Measurements from ENCODE around the gene ME1.

The ME1 gene

DNA sequence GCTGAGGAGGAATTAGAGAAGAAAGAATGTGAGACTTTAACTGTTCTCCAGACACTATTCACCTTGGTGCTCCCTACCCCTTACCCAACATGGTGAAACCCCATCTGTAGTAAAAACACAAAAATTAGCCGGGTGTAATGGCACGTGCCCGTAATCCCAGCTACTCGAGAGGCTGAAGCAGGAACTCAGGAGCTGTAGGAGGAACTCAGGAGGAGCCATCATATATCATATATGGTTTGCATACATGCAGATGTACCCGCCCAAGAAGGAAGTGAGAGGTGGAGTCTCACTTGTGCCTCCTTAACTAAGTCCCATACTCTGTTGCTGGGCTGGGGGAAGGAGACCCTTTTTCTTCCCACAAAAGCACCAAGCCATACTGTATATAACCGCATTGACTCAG lies 35.5 kb upstream of the ME1 start:
- Histone ChIP-seq H3K9me3 (ENCODE audit: control insufficient read depth, insufficient read depth, low read depth, low read length) (no peaks in the 10 kb centered on the region), H3K4me1 (ENCODE audit: control insufficient read depth, insufficient read depth, low read length) (no peaks in the 10 kb centered on the region), H3K4me3 (ENCODE audit: low read depth, low read length) (no peak overlapping the region), H3K27ac (ENCODE audit: extremely low read depth, low read depth, low read length) (no peak overlapping the region), H3K36me3 (ENCODE audit: control insufficient read depth in 2 of 2, insufficient read depth in 1 of 2, low read length in 2 of 2) (no peaks in the 10 kb centered on the region)
- TF ChIP-seq ZNF211 (tag by site-specific recombination; IDR thresholded peaks at IDR 0.05; ENCODE audit: low read depth) (no peak), ZNF529 (tag by site-specific recombination; IDR thresholded peaks at IDR 0.05; ENCODE audit: insufficient replicate concordance) (no peak), ZNF426 (tag by site-specific recombination; IDR thresholded peaks at IDR 0.05) (no peak)
- TF ChIP-seq, protein P1, sequence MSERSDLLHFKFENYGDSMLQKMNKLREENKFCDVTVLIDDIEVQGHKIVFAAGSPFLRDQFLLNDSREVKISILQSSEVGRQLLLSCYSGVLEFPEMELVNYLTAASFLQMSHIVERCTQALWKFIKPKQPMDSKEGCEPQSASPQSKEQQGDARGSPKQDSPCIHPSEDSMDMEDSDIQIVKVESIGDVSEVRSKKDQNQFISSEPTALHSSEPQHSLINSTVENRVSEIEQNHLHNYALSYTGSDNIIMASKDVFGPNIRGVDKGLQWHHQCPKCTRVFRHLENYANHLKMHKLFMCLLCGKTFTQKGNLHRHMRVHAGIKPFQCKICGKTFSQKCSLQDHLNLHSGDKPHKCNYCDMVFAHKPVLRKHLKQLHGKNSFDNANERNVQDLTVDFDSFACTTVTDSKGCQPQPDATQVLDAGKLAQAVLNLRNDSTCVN (tag by site-specific recombination; optimal IDR thresholded peaks at IDR 0.05) = no peak
- ChIA-PET POLR2A (no interaction called here), CTCF (interaction anchor here (0.8 to 1.2 kb wide), 2 partner anchors 13 to 48 kb away, joined by 3 to 4 read pairs; no protein-coding TSS in a partner anchor)

DNA sequence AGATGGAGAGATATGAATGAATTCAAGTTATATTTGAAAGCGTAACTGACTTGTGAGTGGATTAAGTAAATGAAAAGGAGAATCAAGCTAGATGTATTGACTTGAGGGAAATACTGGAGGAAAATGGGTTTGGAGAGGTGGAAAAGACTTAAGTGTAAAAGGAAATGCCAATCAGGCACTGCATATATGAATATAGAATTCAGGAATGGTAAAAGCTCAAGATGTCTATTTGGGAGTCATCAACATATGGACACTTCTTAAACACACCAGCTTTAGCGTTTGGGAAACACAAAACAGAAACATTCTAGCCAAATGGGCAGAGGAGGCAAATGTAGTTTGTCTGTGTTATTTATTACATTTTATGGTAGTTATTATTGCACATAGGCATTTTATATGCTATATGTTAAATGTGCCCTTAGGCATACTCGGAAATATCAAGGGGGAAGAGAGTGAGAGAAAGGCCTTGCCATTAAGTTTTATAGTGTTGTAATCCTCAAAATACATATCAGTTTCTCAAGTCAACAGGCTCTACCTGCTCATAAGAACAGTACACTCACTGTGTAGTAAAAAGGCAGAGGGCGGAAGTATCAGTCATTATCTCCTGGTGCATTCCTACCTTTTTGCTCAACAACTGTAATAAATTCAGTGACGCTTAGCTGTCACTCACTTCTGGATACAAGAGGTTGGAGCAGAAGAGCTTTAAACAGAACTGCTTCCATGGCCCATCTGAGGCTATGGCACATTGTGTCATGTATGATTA lies 33.7 kb upstream of the ME1 start:
- H3K9me3 ChIP-seq (ENCODE audit: control insufficient read depth, insufficient read depth, low read depth, low read length) = no peaks in the 10 kb centered on the region
- ChIA-PET POLR2A (no interaction called here), CTCF (interaction anchor here (0.6 kb wide), 1 partner anchor 504 kb away, joined by 4 read pairs; no protein-coding TSS in a partner anchor)
- H3K4me1 ChIP-seq (ENCODE audit: control insufficient read depth, insufficient read depth, low read length) = no peaks in the 10 kb centered on the region
- H3K27ac ChIP-seq (ENCODE audit: extremely low read depth, low read depth, low read length) = no peak overlapping the region
- no peak overlapping the region for H3K4me3 ChIP-seq (ENCODE audit: low read depth, low read length)
- no peaks in the 10 kb centered on the region for H3K36me3 ChIP-seq (ENCODE audit: control insufficient read depth in 2 of 2, insufficient read depth in 1 of 2, low read length in 2 of 2)
- TF ChIP-seq, protein P2, sequence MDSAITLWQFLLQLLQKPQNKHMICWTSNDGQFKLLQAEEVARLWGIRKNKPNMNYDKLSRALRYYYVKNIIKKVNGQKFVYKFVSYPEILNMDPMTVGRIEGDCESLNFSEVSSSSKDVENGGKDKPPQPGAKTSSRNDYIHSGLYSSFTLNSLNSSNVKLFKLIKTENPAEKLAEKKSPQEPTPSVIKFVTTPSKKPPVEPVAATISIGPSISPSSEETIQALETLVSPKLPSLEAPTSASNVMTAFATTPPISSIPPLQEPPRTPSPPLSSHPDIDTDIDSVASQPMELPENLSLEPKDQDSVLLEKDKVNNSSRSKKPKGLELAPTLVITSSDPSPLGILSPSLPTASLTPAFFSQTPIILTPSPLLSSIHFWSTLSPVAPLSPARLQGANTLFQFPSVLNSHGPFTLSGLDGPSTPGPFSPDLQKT (IDR thresholded peaks at IDR 0.05; ENCODE audit: borderline replicate concordance, low read depth, low read length) = no peak
- TF ChIP-seq ZNF600 (tag by site-specific recombination; IDR thresholded peaks at IDR 0.05) = no peak
- no peak for TF ChIP-seq ZNF169 (tag by site-specific recombination; IDR thresholded peaks at IDR 0.05)
- no peak for TF ChIP-seq ZBTB17 (tag by site-specific recombination; IDR thresholded peaks at IDR 0.05)
- 0 out of 2 replicates have a peak, but pooled peaks have one; percentile 10 for TF ChIP-seq PRDM1 (tag by site-specific recombination; IDR thresholded peaks at IDR 0.05)
- no peak for TF ChIP-seq ZNF391 (tag by site-specific recombination; IDR thresholded peaks at IDR 0.05; ENCODE audit: borderline replicate concordance, low read depth)
- 0 out of 2 replicates have a peak, but pooled peaks have one; percentile 43 for TF ChIP-seq BCL11A (tag by site-specific recombination; IDR thresholded peaks at IDR 0.05; ENCODE audit: low read depth)
- TF ChIP-seq ZNF121 (tag by site-specific recombination; IDR thresholded peaks at IDR 0.05) = no peak
- no peak for TF ChIP-seq ZNF341 (tag by site-specific recombination; IDR thresholded peaks at IDR 0.05; ENCODE audit: low read depth)
- TF ChIP-seq ZNF350 (tag by site-specific recombination; IDR thresholded peaks at IDR 0.05) = no peak
- no peak for TF ChIP-seq ZNF292 (tag by site-specific recombination; IDR thresholded peaks at IDR 0.05; ENCODE audit: borderline replicate concordance, low read depth)
- TF ChIP-seq, protein P3, sequence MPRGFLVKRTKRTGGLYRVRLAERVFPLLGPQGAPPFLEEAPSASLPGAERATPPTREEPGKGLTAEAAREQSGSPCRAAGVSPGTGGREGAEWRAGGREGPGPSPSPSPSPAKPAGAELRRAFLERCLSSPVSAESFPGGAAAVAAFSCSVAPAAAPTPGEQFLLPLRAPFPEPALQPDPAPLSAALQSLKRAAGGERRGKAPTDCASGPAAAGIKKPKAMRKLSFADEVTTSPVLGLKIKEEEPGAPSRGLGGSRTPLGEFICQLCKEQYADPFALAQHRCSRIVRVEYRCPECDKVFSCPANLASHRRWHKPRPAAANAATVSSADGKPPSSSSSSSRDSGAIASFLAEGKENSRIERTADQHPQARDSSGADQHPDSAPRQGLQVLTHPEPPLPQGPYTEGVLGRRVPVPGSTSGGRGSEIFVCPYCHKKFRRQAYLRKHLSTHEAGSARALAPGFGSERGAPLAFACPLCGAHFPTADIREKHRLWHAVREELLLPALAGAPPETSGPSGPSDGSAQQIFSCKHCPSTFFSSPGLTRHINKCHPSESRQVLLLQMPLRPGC (tag by site-specific recombination; IDR thresholded peaks at IDR 0.05) = no peak
- TF ChIP-seq ZNF138 (tag by site-specific recombination; IDR thresholded peaks at IDR 0.05; ENCODE audit: borderline replicate concordance) = no peak
- TF ChIP-seq, protein P4, sequence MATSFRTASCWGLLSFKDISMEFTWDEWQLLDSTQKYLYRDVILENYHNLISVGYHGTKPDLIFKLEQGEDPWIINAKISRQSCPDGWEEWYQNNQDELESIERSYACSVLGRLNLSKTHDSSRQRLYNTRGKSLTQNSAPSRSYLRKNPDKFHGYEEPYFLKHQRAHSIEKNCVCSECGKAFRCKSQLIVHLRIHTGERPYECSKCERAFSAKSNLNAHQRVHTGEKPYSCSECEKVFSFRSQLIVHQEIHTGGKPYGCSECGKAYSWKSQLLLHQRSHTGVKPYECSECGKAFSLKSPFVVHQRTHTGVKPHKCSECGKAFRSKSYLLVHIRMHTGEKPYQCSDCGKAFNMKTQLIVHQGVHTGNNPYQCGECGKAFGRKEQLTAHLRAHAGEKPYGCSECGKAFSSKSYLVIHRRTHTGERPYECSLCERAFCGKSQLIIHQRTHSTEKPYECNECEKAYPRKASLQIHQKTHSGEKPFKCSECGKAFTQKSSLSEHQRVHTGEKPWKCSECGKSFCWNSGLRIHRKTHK (tag by site-specific recombination; IDR thresholded peaks at IDR 0.05) = no peak
- TF ChIP-seq ZNF202 (tag by site-specific recombination; IDR thresholded peaks at IDR 0.05; ENCODE audit: borderline replicate concordance) = no peak
- TF ChIP-seq ZNF335 (tag by site-specific recombination; conservative IDR thresholded peaks at IDR 0.05) = no peak
- TF ChIP-seq ZNF529 (tag by site-specific recombination; IDR thresholded peaks at IDR 0.05; ENCODE audit: insufficient replicate concordance) = no peak
- no peak for TF ChIP-seq ZNF521 (tag by site-specific recombination; IDR thresholded peaks at IDR 0.05)
- TF ChIP-seq ZNF624 (tag by site-specific recombination; IDR thresholded peaks at IDR 0.05) = no peak
- TF ChIP-seq ZNF366 (tag by site-specific recombination; conservative IDR thresholded peaks at IDR 0.05) = no peak
- no peak for TF ChIP-seq ZNF221 (tag by site-specific recombination; IDR thresholded peaks at IDR 0.05; ENCODE audit: borderline replicate concordance)
- no peak for TF ChIP-seq ZNF654 (tag by site-specific recombination; IDR thresholded peaks at IDR 0.05; ENCODE audit: low read depth)
- TF ChIP-seq ZNF629 (tag by site-specific recombination; IDR thresholded peaks at IDR 0.05) = no peak
- TF ChIP-seq ZNF155 (tag by site-specific recombination; IDR thresholded peaks at IDR 0.05) = no peak
- TF ChIP-seq MZF1 (tag by site-specific recombination; IDR thresholded peaks at IDR 0.05; ENCODE audit: borderline replicate concordance) = no peak
- no peak for TF ChIP-seq ZBTB7A (tag by site-specific recombination; IDR thresholded peaks at IDR 0.05; ENCODE audit: low read depth)
- TF ChIP-seq YY1 (tag by site-specific recombination; IDR thresholded peaks at IDR 0.05) = no peak
